Measurements from ENCODE around the gene TRAPPC8.
"Not testable (repeated sequence)": the region's sequence is repeated elsewhere in the genome, so short reads cannot be mapped to it uniquely, and the experiment has no call there.

The TRAPPC8 gene

DNA sequence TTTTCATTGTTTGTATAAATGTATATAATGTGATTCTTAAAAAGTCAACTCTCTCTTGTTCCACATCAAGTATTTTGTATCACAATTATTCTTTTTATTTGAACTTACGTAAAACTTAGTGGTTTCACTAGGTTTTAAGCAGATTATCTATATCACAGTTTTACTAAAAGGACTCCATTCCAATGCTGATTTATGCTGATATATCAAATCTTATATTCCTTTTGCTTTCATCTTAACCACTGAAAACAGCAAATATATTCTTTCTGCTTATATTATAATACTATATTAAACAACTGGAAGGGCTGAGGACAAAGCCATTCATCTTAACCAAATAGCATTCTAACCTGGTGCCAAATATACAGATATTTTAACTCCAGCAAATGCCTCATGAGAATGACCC is 24.2 kb downstream of the TRAPPC8 start:
- DNase-seq (ENCODE audit: low read depth) = no peak
- TF ChIP-seq, protein P1, sequence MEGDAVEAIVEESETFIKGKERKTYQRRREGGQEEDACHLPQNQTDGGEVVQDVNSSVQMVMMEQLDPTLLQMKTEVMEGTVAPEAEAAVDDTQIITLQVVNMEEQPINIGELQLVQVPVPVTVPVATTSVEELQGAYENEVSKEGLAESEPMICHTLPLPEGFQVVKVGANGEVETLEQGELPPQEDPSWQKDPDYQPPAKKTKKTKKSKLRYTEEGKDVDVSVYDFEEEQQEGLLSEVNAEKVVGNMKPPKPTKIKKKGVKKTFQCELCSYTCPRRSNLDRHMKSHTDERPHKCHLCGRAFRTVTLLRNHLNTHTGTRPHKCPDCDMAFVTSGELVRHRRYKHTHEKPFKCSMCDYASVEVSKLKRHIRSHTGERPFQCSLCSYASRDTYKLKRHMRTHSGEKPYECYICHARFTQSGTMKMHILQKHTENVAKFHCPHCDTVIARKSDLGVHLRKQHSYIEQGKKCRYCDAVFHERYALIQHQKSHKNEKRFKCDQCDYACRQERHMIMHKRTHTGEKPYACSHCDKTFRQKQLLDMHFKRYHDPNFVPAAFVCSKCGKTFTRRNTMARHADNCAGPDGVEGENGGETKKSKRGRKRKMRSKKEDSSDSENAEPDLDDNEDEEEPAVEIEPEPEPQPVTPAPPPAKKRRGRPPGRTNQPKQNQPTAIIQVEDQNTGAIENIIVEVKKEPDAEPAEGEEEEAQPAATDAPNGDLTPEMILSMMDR (conservative IDR thresholded peaks at IDR 0.05; ENCODE audit: low read length) = no peak
- no peak overlapping the region for H3K4me3 ChIP-seq (ENCODE audit: low read length)

DNA sequence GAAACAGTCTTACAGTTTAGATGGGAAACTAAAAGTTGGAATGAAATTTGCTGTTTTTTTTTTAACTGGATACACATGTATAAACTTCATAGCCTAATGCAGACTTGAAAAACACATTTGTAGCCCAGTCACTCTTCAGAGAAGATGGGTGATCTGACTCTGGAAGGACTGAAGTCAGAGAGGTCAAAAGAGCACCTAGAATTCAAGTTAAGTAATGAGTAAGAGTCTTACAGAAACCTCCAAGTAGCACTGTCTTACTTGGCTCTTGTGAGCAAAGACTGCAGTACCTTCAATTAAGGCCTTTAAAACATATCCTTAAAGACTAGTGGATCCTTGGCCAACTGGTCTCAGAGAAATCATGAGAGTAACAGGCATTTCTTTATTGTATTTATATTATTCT is 41.9 kb downstream of the TRAPPC8 start:
- no peak for DNase-seq (ENCODE audit: low read depth)
- no peak overlapping the region for H3K4me3 ChIP-seq (ENCODE audit: low read length)
- TF ChIP-seq, protein P1 (conservative IDR thresholded peaks at IDR 0.05; ENCODE audit: low read length) = no peak

DNA sequence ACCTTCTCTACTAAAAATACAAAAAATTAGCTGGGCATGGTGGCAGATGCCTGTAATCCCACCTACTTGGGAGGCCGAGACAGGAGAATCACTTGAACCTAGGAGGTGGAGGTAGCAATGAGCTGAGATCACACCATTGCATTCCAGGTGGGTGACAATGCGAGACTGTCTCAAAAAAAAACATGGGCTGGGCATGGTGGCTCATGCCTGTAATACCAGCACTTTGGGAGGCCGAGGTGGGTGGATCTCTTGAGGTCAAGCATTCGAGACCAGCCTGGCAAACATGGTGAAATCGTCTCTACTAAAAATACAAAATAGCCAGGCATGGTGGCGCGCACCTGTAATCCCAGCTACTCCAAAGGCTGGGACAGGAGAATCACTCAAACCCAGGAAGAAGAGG is 43.2 kb downstream of the TRAPPC8 start:
- DNase-seq (ENCODE audit: low read depth); H3K4me3 ChIP-seq (ENCODE audit: low read length): not testable (repeated sequence)

DNA sequence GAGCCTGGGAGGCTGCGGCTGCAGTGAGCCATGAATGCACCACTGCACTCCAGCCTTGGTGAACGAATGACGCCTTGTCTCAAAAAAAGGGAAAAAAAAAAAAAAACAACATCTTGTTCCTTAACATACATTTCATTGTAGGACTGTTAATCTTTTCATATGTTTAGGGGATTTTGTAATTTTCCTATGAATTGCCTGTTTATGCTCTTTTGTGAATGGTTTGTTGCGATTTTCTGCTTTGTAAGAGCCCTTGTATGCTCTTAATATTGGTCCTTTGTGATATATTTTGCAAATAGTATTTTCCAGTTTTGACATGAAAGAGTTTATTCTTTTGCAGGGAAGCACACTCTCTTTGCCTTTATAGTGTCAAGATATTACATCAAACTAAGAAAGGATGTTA is 50.0 kb downstream of the TRAPPC8 start:
- TF ChIP-seq, protein P1 (conservative IDR thresholded peaks at IDR 0.05; ENCODE audit: low read length) = no peak
- no peak overlapping the region for H3K4me3 ChIP-seq (ENCODE audit: low read length)
- DNase-seq (ENCODE audit: low read depth) = no peak

DNA sequence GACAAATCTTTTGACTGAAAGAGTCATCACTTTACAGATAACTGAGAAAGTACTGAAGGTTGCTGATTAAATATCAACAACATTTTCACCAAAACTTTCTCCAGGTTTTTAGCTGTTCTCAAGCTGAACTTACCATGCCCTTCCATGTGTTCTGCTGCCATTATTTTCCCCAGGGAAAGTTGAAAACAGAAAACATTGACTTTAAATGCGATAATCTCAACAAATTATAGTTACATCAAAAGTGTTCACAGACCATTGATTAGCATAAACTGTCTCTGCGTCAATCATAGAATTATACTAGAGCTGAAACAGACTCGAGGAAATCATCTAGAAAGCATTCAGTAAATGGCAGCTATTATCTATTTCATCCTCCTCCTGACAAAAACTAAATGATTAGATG is 51.4 kb downstream of the TRAPPC8 start:
- DNase-seq (ENCODE audit: low read depth) = no peak
- TF ChIP-seq, protein P1 (conservative IDR thresholded peaks at IDR 0.05; ENCODE audit: low read length) = no peak
- no peak overlapping the region for H3K4me3 ChIP-seq (ENCODE audit: low read length)

DNA sequence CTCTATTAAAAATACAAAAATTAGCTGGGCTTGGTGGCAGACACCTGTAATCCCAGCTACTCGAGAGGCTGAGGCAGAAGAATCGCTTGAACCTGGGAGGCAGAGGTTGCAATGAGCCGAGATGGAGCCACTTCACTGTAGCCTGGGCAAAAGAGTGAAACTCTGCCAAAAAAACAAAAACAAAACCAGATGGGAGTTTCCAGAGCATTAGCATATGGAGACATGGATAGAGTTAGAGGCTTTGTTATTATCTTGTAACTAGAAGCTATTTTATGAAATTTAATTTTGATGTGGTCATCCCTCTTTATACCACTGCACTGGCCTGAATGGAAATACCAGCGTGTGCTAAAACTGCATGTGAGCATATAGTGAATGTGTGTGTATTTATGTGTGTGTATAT is 58.9 kb downstream of the TRAPPC8 start:
- DNase-seq (ENCODE audit: low read depth) = no peak
- H3K4me3 ChIP-seq (ENCODE audit: low read length) = no peak overlapping the region
- TF ChIP-seq, protein P1 (conservative IDR thresholded peaks at IDR 0.05; ENCODE audit: low read length) = no peak

DNA sequence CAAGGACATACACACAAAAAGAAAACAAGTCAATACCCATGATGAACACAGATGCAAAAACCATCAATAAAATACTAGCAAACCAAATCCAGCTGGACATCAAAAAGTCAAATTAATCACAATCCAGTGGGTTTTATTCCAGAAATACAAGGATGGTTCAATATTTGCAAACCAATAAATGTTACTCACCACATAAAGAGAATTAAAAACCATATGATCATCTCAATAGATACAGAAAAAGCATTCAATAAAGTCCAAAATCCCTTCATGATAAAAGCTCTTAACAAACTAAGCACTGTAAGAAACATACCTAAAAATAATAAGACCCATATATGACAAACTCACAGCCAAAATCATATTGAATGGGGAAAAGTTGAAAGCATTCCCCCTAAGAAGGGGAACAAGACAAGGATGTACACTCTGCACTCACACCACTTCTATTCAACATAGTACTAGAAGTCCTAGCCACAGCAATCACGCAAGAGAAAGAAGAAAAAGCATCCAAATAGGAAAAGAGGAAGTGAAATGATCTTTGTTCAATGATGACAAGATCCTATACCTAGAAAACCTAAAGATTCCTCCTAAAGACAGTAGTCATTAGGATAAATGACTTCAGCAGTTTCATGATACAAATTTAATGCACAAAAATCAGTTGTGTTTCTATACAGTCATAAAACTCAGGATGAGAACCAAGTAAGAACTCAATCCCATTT is 62.6 kb downstream of the TRAPPC8 start:
- no peak overlapping the region for H3K4me3 ChIP-seq (ENCODE audit: low read length)
- no peak for DNase-seq (ENCODE audit: low read depth)
- TF ChIP-seq, protein P1 (conservative IDR thresholded peaks at IDR 0.05; ENCODE audit: low read length) = no peak

All from AG10803 (cell line).